ENCODE measurements around the gene CDK5RAP3.

DNA sequence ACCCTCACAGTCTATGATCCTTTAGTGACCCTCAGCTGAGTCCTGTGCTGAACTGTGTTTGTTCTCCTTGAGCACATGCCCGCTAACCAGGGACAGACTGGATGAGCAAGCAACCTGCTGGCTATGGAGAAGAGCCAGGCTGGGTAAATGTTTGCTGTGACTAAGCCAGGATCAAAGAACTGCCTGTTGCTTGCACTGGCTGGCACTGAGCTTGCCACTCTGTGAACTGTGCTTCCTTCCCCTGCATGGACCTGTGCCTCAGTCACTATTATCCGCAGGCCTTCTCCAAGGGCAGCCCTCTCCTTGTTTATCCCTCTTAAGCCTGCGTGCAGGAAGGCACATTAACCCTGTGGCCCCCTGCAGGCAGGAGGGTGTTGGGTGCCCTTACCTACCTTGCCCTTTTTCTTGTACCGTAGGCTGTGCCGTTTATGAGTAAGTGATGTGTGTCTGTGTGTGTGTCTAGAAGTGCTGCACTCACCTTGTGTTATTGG, 22.2 kb upstream of the CDK5RAP3 start:
- no peak for TF ChIP-seq POLR2A (IDR thresholded peaks at IDR 0.05; ENCODE audit: low read length)
- TF ChIP-seq MAZ (IDR thresholded peaks at IDR 0.05; ENCODE audit: borderline replicate concordance, low read depth, low read length) = no peak
- TF ChIP-seq JUNB (IDR thresholded peaks at IDR 0.05) = peak; percentile 46; the same call in 1 of the 2 replicates
- no peak for TF ChIP-seq KDM1A (IDR thresholded peaks at IDR 0.05; ENCODE audit: low read depth)
- TF ChIP-seq TFCP2L1 (CRISPR knock-in tag; IDR thresholded peaks at IDR 0.05) = no peak
- TF ChIP-seq NFE2L2 (conservative IDR thresholded peaks at IDR 0.05; ENCODE audit: low read length) = no peak
- TF ChIP-seq CHD4 (IDR thresholded peaks at IDR 0.05; ENCODE audit: borderline replicate concordance) = no peak
- TF ChIP-seq RFX5 (IDR thresholded peaks at IDR 0.05) = no peak
- no peak for TF ChIP-seq BHLHE40 (IDR thresholded peaks at IDR 0.05; ENCODE audit: low read depth, low read length)
